ENCODE data around the gene PGM1. TPM values are rescaled to one million over a fixed set of nuclear protein-coding genes. Genes with fewer than 3 reads are reported as not detected.

PGM1 gene
- total RNA-seq, 1 donor from 2014 or later, result 38.4 TPM

DNA sequence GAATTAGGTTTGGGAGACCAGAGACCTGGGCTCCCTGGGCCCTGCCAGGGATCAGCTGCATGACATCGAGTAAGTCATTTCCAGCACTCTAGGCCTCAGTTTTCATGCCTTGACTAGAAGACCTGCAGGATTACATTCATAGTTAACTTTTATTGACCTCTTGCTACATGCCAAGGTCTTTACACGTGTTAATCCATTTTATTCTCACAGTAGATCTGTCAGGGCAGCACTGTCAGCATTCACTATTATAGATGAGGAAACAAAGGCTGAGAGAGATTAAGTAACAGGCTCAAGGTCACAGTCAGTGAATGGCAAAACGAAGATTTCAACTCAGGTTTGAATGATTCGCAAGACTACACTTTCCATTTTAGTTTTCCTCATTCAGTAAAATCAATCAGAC is 37.0 kb downstream of the PGM1 start:
- intact Hi-C loops (cut with micrococcal nuclease), result no loop called here

DNA sequence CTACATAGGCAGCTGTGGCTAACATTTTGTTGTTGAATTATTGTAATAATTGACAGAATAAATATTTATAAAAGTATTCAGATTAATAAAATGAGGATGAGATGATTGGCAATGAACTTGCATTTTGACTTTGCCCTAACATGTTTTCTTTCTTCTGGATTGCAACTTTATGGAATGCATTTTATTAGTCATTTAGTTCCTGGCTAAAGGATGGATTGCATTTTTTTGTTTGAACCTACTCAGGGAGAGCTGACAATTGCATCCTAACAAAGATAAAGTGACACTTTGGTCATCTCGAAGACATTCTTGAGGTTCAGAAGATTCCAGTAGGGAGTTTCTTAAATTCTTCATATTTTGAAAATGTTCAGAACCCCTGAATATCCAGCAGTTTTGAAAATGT is 37.5 kb downstream of the PGM1 start:
- intact Hi-C loops (cut with micrococcal nuclease), result no loop called here

DNA sequence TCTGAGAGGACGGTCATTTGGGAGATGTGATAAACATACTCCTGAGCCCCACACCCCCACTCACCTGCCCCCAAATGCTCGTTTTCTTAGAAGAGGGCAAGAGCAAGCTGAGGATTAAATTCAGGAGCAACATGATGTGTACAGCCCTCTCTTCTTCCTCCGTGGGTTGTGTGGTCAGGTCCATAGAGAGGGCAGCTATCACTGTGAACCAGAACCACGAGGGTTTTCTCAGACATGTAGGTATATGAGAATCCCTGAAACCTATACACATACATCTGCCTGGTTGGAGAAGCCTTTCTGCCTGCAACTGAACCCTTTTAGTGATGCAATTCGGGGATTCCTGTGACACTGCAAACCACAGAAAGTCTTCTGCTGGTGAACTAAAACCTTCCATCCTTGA is 38.9 kb downstream of the PGM1 start:
- intact Hi-C loops (cut with micrococcal nuclease), result no loop called here

DNA sequence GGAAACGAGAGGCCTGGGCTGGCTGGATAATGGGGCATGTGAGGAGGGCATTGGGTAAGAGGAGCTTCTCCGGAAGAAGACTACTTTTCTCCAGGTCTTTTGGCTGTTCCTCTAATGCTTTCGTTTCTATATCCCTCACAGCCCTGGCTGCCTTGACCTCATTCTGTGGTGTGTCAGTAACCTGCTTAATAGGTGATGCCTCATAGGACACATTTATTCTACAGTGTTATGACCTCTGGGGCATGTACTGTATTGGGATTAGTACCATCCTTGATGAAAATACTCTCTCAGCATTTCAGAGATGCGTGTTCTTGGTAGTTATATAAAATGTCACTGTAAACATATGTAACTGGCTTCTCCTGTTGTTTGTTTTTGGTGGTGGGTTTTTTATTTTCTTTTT is 40.1 kb downstream of the PGM1 start:
- intact Hi-C loops (cut with micrococcal nuclease), result no loop called here

DNA sequence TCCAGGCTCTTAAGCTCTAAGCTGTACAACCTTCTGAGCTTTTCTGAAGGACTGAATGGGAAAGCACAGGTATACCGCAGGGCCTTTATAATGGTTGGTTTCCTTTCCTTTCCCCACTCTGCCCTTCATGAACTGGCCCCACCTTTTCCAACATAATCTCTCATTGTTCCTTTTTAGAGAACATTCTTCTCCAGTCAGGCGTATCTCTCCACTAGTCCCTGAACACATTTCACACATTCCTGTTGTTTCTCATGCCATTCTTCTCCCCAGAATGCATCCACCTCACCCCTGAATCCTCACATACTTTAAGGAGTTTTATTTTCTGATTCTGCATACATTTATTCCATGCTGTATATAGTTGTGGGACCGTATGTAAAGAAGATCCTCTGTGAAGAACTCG is 41.3 kb downstream of the PGM1 start:
- intact Hi-C loops (cut with micrococcal nuclease), result no loop called here

DNA sequence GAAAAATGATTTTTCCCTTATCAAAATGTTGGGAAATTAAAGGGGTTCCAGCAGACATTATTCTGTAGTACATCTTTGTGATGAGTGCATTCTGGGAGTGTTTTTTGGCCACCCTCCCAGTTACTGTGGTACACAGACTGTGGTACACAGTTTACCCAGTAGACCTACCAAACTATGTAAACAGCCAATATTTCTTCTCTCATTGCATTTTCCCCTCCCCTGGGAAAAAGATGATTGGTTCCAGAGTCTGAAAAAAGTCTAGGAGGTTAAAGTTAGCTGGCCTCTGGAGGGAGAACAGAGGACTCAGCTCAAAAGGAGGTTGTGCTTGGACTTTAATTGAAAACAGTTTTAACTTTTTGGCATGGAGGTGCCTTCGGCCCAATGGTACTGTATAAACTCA is 42.5 kb downstream of the PGM1 start:
- intact Hi-C loops (cut with micrococcal nuclease), result no loop called here

DNA sequence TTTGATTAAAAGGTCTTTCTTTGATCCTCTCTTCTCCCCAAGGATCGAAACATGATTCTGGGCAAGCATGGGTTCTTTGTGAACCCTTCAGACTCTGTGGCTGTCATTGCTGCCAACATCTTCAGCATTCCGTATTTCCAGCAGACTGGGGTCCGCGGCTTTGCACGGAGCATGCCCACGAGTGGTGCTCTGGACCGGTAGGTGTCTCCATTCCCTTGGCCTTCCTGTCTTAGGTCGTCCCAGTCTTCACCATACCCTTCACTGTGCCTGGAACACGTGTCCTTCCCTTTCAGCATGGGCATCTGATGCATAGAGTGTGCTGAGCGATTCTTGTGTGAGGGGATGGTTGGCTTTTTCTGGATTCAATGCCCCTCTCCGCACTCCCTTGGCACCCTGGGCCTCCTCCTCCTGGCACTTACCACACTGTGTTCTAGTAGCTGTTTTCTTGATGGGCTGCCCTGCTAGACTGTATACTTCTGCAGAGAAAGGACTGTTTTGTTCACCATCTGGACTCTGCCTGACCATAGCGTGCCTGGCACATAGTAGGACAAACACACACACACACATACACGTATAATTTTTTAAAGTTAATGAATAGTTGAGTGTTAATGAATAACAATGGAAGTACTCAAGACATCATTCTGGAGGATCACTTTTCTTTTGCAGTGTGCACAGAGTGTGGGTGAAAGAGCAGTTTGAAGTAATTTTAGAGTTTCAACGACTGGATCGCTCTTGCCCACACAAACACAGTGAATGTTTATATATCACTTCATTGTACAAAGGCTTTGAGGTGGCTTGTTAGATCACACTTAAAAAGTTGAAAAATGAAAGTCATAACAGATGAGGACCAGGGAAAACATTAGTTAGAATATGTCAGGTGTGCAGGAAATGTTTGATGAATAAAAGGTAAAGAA is 43.2 kb downstream of the PGM1 start:
- intact Hi-C loops (cut with micrococcal nuclease), result no loop called here

DNA sequence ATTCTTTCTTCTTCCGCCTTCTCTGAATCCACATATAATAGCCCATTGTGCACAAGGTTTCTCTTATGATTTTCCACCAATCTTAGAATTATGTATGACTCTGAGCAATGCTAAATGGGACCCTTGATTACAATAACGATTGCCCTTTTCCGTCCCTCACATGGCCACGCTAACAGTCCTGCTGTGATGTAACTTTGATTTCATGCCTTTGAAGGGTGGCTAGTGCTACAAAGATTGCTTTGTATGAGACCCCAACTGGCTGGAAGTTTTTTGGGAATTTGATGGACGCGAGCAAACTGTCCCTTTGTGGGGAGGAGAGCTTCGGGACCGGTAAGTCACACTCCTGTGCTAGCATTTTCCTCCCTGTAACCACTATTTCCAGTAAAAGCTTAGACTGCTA is 45.3 kb downstream of the PGM1 start:
- intact Hi-C loops (cut with micrococcal nuclease), result no loop called here

DNA sequence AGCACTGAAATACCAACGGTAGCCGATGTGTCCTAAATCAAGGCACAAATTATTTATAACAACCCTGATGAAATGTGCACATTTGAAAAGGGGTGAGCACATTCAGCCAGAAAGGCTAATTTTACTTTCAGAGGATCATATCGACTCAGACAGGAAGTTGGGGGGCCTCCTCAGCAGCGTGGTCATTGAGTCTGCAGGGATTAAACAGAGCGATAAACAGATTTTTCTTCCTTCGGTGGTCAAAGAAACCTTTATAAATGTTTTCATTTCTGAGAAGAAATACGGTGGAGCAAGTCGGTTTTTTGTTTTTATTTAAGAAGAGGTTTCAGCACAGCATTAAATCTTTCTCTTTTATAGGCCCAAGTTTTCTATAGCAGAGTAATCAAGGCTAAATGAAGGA is 45.7 kb downstream of the PGM1 start:
- intact Hi-C loops (cut with micrococcal nuclease), result no loop called here

DNA sequence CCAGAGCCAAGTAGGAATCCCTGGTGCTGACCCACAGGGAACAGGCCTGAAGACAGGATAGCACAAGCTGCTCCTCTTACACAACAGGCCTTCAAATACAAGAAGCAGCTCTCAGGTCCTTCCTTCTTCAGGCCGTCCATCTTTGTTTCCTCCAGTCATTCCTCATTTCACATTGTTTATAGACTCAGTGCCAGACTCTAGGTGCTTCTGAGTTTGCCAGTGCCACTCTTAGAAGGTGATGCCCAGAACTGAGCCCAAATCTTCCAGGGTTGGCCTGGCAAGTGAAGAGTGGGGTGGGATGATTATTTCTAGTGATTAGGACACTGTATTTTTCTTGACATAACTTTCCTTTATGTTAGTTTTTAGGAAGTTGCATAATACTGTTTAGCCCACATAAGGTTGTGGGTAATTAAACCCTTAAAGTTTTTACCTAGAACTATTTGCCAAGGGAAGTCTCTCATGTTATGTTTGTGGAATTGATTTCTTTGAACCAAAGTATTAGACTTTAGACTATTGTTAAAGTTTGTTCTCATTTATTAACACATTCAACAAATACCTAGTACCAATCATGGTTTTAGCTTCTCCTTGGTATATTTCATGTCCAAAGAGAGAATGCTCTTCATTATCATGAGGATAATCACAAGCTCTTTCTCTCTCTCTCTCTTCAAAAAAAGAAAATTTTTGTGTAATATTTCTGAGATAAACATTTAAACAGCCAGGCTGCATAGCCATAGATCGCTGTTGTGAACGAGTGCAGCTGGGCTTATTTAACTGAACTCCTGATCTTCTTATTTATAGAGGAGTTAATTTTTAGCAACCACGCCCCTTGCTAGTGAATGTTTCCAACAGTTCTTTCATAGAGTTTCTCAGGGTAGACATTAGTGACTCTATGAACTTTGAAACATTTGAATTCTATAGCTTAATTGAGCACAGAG is 47.7 kb downstream of the PGM1 start:
- intact Hi-C loops (cut with micrococcal nuclease), result no loop called here

DNA sequence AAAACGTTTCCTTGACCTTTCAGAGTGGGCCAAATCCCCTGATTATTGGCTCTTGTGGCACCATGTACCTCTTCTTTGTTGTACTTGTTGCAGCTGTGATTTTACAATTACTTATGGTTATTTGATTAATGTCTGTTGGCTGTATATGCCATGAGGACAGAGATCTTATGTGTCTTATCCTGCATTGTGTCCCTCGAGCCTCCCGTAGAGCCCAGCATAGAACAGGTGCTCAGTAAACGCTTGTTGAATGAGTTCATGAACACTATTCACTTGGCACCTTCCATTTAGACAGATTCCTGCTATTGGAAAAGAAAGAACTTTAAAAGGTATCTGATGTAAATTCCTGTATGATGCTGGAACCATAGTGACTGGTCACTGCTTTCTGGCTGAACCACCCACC is 48.4 kb downstream of the PGM1 start:
- intact Hi-C loops (cut with micrococcal nuclease), result no loop called here

DNA sequence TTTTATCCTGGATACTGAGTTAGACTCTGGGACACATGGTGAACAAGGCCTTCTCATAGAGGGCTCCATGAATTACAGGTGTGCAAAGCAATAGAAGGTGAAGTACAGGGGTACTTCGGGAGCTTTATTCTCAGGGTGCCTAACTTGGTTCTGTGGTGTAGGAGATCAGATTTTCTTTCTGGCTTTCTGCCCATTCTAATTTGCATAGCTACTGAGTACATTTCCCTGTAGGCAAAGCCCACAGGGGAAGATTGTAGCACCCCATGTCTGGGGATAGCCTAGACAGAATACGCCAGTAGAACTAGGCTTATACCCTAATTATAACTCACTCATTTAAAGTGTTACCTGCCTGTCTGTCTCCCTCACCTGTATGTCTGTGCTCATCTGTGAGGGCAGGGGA is 49.7 kb downstream of the PGM1 start:
- intact Hi-C loops (cut with micrococcal nuclease), result no loop called here

DNA sequence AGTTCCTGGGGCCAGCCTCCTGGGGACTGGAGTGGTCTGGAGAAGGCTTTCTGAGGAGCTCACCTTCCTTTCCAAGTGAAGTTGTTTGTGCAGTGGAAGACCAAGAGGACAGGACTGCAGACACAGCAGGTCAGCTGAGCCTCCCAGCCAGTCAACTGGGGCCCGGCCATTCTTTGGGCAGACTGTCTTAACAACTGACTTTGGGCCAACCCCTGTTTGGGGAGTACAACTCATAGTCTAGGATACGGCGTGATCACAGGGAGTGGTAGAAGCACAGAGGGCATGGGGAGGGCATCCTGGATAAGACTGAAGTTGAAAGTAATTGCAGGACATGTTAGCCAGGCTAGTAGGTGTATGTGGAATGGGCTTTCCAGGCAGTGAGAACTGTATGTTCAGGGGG is 50.3 kb downstream of the PGM1 start:
- intact Hi-C loops (cut with micrococcal nuclease), result no loop called here

DNA sequence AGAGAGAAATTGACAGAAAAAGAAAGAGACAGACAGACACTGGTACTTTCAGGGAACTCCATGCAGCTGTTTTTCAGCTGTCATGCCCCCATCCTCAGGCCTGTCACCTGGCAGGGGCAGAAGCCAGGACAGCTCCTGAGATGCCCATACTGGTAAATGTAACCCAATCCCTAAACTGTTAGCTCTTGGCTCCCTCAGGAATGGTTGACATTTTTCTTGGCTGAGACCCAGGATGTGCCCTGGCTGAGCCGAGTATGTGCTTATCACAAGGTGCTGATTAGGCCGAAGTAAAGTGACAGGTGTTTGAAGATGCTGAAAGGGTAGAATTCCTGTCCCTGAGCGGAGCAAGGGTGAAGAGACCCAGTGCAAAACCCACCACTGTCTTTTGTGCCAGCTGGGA is 50.7 kb downstream of the PGM1 start:
- intact Hi-C loops (cut with micrococcal nuclease), result no loop called here

DNA sequence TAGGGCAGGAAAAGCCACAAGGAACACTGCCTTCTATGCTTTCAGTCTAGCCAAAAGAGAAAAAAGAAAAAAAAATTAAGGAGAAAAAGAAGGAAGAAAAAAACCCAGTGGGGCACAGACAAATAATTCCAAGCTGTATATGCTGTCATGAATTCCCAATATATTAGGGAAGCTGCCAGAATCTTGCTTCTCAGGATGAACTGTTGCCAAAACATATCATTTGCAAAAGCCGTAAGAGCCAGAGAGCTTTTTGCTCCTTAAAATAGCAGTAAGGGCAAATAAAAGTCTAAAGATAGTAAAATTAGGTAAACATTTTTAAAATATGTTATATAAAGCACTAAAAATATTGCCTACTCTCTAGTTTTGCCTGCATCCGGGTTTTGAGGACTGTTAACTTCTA is 52.1 kb downstream of the PGM1 start:
- intact Hi-C loops (cut with micrococcal nuclease), result no loop called here

DNA sequence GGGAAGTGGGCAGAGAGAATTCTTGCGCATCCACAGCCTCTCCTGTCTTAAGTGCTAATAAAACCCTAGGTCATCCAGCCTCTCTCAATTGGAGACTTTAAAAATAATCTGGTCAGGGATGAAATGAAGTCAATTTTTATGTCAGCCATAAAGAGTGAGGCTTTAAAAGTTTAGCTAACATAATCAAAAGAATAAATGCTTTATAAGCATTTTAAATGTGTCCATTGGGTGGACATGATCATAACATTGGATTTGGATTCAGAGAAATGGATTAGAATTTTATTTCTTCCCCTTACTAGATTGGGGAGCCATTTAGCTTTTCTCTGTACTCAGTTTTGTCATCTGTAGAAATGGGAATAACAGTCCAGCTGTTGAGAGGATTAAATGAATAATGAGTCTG is 55.5 kb downstream of the PGM1 start:
- intact Hi-C loops (cut with micrococcal nuclease), result no loop called here

DNA sequence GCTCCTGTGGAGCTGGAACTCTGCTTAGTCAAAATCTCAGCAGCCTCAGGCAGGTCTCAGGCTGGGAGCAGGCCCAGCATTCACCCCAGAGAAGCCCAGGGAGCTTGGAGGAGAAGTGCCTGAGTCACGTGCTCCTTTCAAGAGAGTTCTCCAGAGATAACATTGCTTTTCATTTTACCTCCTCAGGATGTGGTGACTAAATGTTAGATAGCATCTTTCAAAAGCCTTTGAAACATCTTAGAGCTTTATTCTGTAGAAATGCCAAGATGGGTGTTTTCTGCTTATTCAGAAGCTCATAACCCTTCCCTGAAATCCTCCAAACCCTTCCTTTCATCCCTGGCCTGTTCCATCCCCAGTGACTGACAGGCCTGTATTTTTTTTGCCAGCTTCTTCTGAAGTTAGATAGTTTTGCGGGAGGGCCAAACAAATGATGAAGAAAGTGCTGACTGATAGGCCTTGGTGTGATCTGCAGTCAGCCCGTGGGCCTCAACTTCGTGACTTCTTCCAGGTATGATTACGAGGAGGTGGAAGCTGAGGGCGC is 58.0 kb downstream of the PGM1 start:
- intact Hi-C loops (cut with micrococcal nuclease), result loop anchor here (1.0 to 2.0 kb wide), 4 partner anchors 36 to 128 kb away; partner anchors contain the start of genes EFCAB7 and ITGB3BP

DNA sequence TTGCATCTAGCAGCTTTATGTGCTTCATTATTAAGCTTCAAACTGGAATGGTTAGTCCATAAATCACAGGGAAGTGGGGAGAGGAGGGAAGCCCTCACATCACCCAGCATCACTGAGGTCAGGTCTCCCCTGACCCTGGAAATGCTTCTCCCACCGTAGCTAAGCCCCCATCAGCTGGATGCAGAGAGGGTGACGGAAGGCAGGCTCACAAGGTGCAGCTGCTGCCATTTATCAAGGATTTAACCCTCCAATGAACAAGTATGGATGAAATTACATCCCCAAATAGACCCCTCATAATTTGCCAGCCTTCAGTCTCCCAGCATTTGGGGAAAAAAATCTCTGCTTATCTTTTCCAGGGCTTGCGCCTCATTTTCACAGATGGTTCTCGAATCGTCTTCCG is 60.8 kb downstream of the PGM1 start:
- intact Hi-C loops (cut with micrococcal nuclease), result no loop called here

DNA sequence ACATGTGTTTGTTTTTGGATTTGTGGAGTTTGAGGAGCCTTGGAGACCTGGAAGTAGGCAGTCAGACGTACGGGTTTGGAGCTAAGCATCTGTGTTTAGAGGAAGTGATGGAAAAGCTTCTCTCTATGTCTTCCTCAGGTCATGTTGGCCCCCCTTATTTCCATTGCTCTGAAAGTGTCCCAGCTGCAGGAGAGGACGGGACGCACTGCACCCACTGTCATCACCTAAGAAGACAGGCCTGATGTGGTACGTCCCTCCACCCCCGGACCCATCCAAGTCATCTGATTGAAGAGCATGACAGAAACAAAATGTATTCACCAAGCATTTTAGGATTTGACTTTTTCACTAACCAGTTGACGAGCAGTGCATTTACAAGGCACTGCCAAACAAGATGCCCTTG is 66.2 kb downstream of the PGM1 start:
- intact Hi-C loops (cut with micrococcal nuclease), result no loop called here

DNA sequence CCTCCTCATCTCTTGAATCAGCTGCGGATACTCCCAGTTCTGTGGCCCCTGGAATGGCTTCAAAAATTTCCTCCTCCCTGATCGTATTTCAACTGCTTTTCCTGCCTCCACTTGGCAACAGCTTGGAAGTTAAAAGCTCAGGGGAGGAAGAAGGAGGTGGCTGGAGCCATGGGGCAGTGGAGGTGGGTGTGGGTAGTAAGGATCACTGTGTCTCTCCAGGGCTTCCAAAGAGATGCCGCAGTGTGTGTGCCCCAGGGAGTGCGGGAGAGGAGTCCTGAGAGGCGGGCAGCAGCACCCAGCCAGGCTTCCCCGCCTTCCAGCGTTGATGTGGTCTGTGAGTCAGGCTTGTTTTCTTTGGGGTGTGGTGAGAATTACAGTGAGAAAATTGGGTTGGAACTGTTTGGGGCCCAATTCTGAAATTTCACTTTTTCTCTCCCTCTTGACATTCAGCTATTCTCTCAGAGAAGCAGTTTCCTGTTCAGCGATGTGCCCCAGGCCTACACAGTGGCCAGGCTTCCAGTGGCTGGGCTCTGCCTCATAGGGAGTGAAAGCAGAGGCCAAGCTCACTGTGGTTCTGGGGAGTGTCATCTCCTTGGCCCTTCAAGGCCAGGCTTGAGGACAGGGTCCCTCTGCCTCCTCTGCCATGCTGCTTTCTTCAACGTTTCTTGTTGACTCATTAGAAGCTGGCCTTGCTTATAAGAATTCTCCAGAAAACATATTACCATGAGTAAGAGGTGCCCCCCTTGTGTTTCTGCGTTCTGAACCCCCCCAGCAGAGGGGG is 69.0 kb downstream of the PGM1 start:
- intact Hi-C loops (cut with micrococcal nuclease), result no loop called here

DNA sequence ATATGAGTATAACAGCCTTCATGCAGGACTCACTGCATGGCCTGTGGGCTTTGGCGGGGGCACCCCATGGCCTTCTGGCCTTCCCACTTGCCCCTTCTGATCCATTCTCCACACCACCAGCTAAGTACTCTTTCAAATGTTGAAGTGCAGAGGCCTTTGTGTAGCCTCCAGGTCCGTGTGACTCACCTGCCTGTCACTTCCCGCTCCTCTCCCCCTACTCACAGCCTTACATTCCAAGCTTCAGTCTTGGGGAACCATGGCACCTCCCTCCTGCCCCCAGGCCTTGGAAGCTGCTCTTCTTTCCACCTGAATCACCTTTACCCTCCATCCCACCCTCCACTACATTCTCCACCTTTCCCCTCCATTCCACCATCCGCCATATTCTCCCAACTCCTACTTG is 69.6 kb downstream of the PGM1 start:
- intact Hi-C loops (cut with micrococcal nuclease), result no loop called here

All from T-helper 1 cell treated with Interleukin-12 subunit alpha and Interleukin-12 subunit beta and Interleukin-4 antibody, amounts not matched to agents 30 ng/mL and 1 ng/mL, for 36 hours (primary cell).